BLaER1 treated with 17β-estradiol and CSF1 and Interleukin-3, amounts not matched to agents 10 nM and 100 nM (cell line): Measurements from ENCODE around the gene PRKAR2A.

ENCODE experiments used
- H3K27ac ChIP-seq, 11 experiments: shearing (Covaris generic); formaldehyde crosslinking; 2 replicates each; pipeline ENCODE4 v1.8.1; 2022
- H3K27me3 ChIP-seq, 11 experiments: shearing (Covaris generic); formaldehyde crosslinking; 2 replicates each; pipeline ENCODE4 v1.8.1; 2022
- H3K36me3 ChIP-seq, 11 experiments: shearing (Covaris generic); formaldehyde crosslinking; 2 replicates each; pipeline ENCODE4 v1.8.1; 2022
- H3K4me1 ChIP-seq, 10 experiments: shearing (Covaris generic); formaldehyde crosslinking; 2 replicates each; pipeline ENCODE4 v1.8.1; 2022
- H3K4me2 ChIP-seq, 11 experiments: shearing (Covaris generic); formaldehyde crosslinking; 2 replicates each; pipeline ENCODE4 v1.8.1; 2022
- H3K4me3 ChIP-seq, 10 experiments: shearing (Covaris generic); formaldehyde crosslinking; 2 replicates each; pipeline ENCODE4 v1.8.1; 2022
- H3K9ac ChIP-seq, 11 experiments: shearing (Covaris generic); formaldehyde crosslinking; 2 replicates each; pipeline ENCODE4 v1.8.1; 2022
- H3K9me3 ChIP-seq, 11 experiments: shearing (Covaris generic); formaldehyde crosslinking; replicated peaks in 1 of 11; 2 replicates each; pipeline ENCODE4 v1.8.1; 2022
- H4K20me1 ChIP-seq, 11 experiments: shearing (Covaris generic); formaldehyde crosslinking; 2 replicates each; pipeline ENCODE4 v1.8.1; 2022
- Cebpa-rat ChIP-seq, 11 experiments: shearing (Covaris generic); IDR thresholded peaks; 2 replicates each; pipeline ENCODE4 v1.8.1; 2022

Gene PRKAR2A

GRCh38 chr3:48879307-48879993 lies 31.8 kb upstream of the PRKAR2A start:
- Histone ChIP-seq H3K27me3 (no peaks in the 10 kb centered on the region), H3K9ac (no peak overlapping the region), H3K27ac (no peak overlapping the region), H3K4me2 (peak overlapping the region in 2 of 11 experiments; percentile 55 to 58; a peak in 4 of 22 replicates), H4K20me1 (no peaks in the 10 kb centered on the region), H3K9me3 (no peaks in the 10 kb centered on the region), H3K4me1 (peaks cover 0 to 25% (median 2%) of the 10 kb centered on the region in 10 experiments; a peak in 7 of 20 replicates), H3K36me3 (peaks cover 7 to 51% (median 32%) of the 10 kb centered on the region in 11 experiments; a peak in 20 of 22 replicates), H3K4me3 (no peak overlapping the region)
- no peak for TF ChIP-seq Cebpa-rat (IDR thresholded peaks at IDR 0.05)

- H3K4me2 ChIP-seq, result peak overlapping the region in 2 of 11 experiments; percentile 12 to 37; a peak in 3 of 22 replicates
- H3K9ac ChIP-seq, result no peak overlapping the region
- no peaks in the 10 kb centered on the region for H3K9me3 ChIP-seq
- H3K36me3 ChIP-seq, result peaks cover 0 to 38% (median 26%) of the 10 kb centered on the region in 11 experiments; a peak in 16 of 22 replicates
- TF ChIP-seq Cebpa-rat (IDR thresholded peaks at IDR 0.05), result no peak
- no peaks in the 10 kb centered on the region for H3K27me3 ChIP-seq
- H4K20me1 ChIP-seq, result no peaks in the 10 kb centered on the region
- no peak overlapping the region for H3K27ac ChIP-seq
- H3K4me1 ChIP-seq, result peaks cover 0 to 25% (median 2%) of the 10 kb centered on the region in 10 experiments; a peak in 7 of 20 replicates
- no peak overlapping the region for H3K4me3 ChIP-seq
Measured at GRCh38 chr3:48877671-48878070, 30.0 kb upstream of the PRKAR2A start.

- Histone ChIP-seq H3K27me3 (no peaks in the 10 kb centered on the region), H3K4me1 (peaks cover 0 to 13% (median 4%) of the 10 kb centered on the region in 10 experiments; a peak in 11 of 20 replicates), H3K36me3 (peaks cover 8 to 36% (median 24%) of the 10 kb centered on the region in 11 experiments; a peak in 19 of 22 replicates), H3K9ac (no peak overlapping the region), H3K4me2 (no peak overlapping the region), H3K4me3 (no peak overlapping the region), H4K20me1 (no peaks in the 10 kb centered on the region), H3K9me3 (no peaks in the 10 kb centered on the region), H3K27ac (no peak overlapping the region)
- no peak for TF ChIP-seq Cebpa-rat (IDR thresholded peaks at IDR 0.05)
Measured at GRCh38 chr3:48863122-48863521, 15.4 kb upstream of the PRKAR2A start.

- Histone ChIP-seq H3K27me3 (no peaks in the 10 kb centered on the region), H3K9ac (no peak overlapping the region), H3K36me3 (peaks cover 10 to 46% (median 25%) of the 10 kb centered on the region in 11 experiments; a peak in 19 of 22 replicates), H4K20me1 (no peaks in the 10 kb centered on the region; a peak in 1 of 22 replicates), H3K9me3 (no peaks in the 10 kb centered on the region), H3K27ac (no peak overlapping the region), H3K4me1 (peaks cover 19 to 29% (median 22%) of the 10 kb centered on the region in 10 experiments), H3K4me3 (no peak overlapping the region), H3K4me2 (peak overlapping the region in 4 of 11 experiments; percentile 27 to 57 (median 37); a peak in 7 of 22 replicates)
- TF ChIP-seq Cebpa-rat (IDR thresholded peaks at IDR 0.05), result no peak
Measured at GRCh38 chr3:48859206-48859605, 11.5 kb upstream of the PRKAR2A start.

DNA sequence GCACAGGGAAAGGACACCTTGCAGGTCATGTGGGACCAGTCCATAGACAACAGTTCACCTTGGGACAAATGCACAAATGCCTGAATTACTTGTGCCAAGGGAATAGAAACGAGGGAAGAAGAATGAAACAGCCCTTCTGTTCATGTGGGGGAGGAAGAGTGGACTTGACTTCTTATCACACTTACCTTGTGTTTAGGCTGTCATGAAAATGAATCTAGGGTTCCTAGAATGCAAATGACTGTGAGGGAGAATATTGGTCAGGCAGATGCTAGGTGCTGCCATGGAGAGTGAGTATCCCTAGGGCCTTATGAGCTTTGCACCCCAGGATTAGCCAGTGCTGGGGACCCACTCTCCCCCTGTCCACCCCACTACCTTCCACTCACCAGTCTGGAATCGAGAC lies 11.0 kb upstream of the PRKAR2A start:
- H3K4me3 ChIP-seq, result no peak overlapping the region
- no peak for TF ChIP-seq Cebpa-rat (IDR thresholded peaks at IDR 0.05)
- no peak overlapping the region for H3K27ac ChIP-seq
- H3K9ac ChIP-seq, result no peak overlapping the region
- no peaks in the 10 kb centered on the region for H3K9me3 ChIP-seq
- H3K4me1 ChIP-seq, result peaks cover 24 to 34% (median 27%) of the 10 kb centered on the region in 10 experiments
- peaks cover 10 to 46% (median 25%) of the 10 kb centered on the region in 11 experiments; a peak in 19 of 22 replicates for H3K36me3 ChIP-seq
- no peaks in the 10 kb centered on the region; a peak in 1 of 22 replicates for H4K20me1 ChIP-seq
- no peaks in the 10 kb centered on the region for H3K27me3 ChIP-seq
- H3K4me2 ChIP-seq, result peak overlapping the region in 4 of 11 experiments; percentile 27 to 57 (median 37); a peak in 5 of 22 replicates

DNA sequence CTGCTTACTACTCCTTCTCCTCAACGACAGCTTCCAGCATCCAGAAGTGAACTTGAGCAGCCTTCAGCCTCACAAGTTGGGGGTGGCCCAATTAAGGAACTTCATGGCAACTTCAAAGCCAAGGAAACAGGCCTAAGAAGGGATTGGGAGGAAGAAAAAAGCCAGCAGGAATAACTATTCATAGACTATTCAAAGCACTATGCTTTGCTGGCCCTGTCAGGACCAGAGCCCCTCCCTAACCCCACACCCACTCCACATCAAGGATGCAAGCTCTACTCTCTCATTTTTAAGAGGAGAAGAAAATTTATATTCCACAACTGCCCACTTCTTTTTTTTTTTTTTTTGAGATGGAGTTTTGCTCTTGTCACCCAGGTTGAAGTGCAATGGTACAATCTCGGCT lies 10.0 kb upstream of the PRKAR2A start:
- Histone ChIP-seq H3K4me2 (no peak overlapping the region), H3K36me3 (peaks cover 10 to 46% (median 25%) of the 10 kb centered on the region in 11 experiments; a peak in 19 of 22 replicates), H3K27ac (no peak overlapping the region), H3K9ac (no peak overlapping the region), H4K20me1 (no peaks in the 10 kb centered on the region; a peak in 1 of 22 replicates), H3K4me3 (no peak overlapping the region), H3K9me3 (no peaks in the 10 kb centered on the region), H3K4me1 (peaks cover 27 to 39% (median 30%) of the 10 kb centered on the region in 10 experiments), H3K27me3 (no peaks in the 10 kb centered on the region)
- no peak for TF ChIP-seq Cebpa-rat (IDR thresholded peaks at IDR 0.05)

DNA sequence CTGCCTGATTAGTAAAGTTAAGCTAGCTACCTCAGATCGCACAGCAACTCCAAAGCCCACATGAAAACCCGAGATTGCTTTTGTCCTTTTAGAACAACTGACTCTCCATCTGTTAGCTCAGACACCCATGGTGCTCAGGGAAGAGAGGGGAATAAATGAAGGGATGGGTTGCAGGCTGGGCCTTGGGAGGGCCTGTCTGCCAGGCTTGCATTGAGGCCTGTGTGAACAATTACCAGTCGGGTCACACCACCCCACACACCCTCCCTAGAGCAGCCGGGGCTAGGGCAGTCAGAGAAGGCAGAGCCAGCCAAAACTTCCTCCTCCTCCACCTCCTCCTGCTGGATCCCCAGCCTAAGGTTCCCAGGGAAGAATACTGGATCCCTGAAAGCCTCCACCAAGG lies 8.8 kb upstream of the PRKAR2A start:
- no peaks in the 10 kb centered on the region for H3K27me3 ChIP-seq
- H3K4me1 ChIP-seq, result peaks cover 27 to 48% (median 36%) of the 10 kb centered on the region in 10 experiments
- H4K20me1 ChIP-seq, result no peaks in the 10 kb centered on the region; a peak in 1 of 22 replicates
- peak overlapping the region in 3 of 11 experiments; percentile 9 to 44 (median 24); a peak in 3 of 22 replicates for H3K9ac ChIP-seq
- peaks cover 10 to 35% (median 17%) of the 10 kb centered on the region in 11 experiments; a peak in 18 of 22 replicates for H3K36me3 ChIP-seq
- H3K27ac ChIP-seq, result peak overlapping the region in 3 of 11 experiments; percentile 1 to 34 (median 17); a peak in 3 of 22 replicates
- TF ChIP-seq Cebpa-rat (IDR thresholded peaks at IDR 0.05), result no peak
- H3K4me3 ChIP-seq, result no peak overlapping the region
- peak overlapping the region in 9 of 11 experiments; percentile 9 to 53 (median 33); a peak in 16 of 22 replicates for H3K4me2 ChIP-seq
- no peaks in the 10 kb centered on the region for H3K9me3 ChIP-seq

DNA sequence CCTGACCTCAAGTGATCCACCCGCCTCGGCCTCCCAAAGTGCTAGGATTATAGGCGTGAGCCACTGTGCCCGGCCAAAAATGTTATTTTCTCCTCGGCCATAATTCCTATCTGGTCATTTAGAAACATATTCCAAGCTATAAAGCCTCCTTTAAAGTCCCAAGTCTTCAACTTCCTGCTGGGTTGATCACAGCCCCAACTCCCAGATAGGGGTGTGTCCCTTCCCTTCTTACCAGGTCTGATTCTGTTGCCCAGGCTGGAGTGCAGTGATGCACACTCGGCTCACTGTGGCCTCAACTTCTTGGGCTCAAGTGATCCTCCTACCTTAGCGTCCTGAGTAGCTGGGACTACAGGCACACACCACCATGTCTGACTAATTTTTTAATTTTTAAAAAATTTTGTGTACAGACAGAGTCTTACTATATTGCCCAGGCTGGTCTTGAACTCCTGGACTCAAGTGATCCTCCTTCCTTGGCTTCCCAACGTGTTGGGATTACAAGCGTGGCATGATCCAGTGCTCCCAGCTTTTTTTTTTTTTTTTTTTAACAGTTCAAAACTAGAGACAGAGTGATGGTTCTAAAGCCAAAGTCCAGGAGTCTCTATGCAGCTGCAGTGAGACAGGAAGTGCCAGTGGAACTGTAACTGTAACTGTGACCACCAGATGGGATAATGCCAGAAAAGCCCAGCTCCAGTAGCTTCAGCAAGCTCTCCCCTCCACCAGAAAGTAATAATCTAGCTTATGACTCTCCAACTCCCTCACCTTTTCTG lies 8.2 kb upstream of the PRKAR2A start:
- Histone ChIP-seq H3K4me3 (no peak overlapping the region), H3K9ac (peak overlapping the region in 2 of 11 experiments; percentile 9 to 44; a peak in 2 of 22 replicates), H3K36me3 (peaks cover 10 to 31% (median 16%) of the 10 kb centered on the region in 11 experiments; a peak in 15 of 22 replicates), H3K27me3 (no peaks in the 10 kb centered on the region), H3K27ac (peak overlapping the region in 3 of 11 experiments; percentile 1 to 34 (median 25); a peak in 3 of 22 replicates), H4K20me1 (no peaks in the 10 kb centered on the region; a peak in 1 of 22 replicates), H3K9me3 (no peaks in the 10 kb centered on the region), H3K4me2 (peak overlapping the region in 10 of 11 experiments; percentile 8 to 53 (median 33); a peak in 18 of 22 replicates), H3K4me1 (peaks cover 27 to 49% (median 40%) of the 10 kb centered on the region in 10 experiments)
- no peak for TF ChIP-seq Cebpa-rat (IDR thresholded peaks at IDR 0.05)
